ENCODE results near the gene BBOF1.

DNA sequence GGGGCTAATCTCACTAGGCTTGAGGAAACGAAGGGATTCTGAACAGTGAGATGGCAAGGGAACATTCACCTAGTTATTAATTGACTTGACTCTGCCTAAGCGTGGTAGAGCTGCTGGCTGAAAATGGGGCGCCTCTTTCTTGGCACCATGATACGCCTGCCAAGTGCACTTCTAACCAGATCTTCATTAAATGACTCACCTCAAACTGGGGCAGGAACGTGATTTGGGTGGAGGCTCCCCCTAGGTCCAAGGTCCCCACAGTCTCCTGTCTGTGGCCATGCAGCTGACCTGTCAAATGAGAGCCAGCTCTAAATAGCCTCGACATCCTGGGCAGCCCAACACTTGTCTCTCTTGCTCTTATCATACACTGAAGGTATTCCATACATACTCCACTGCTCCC is 43.0 kb upstream of the BBOF1 start:
- TF ChIP-seq CTCF (conservative IDR thresholded peaks at IDR 0.05) (no peak), ZFX (IDR thresholded peaks at IDR 0.05) (no peak)
